NT2/D1 (cell line): ENCODE data around the gene DDO.

Experiments
- SUZ12 ChIP-seq: IDR thresholded peaks from 2 replicates; pipeline ENCODE4 v1.6.1; 2011; ENCODE audit not compliant: insufficient read length, insufficient read depth; ENCODE audit errors: extremely low read depth
- YY1 ChIP-seq: IDR thresholded peaks from 2 replicates; pipeline ENCODE4 v1.6.1; 2011; ENCODE audit not compliant: insufficient read length, insufficient read depth
- ZNF274 ChIP-seq: IDR thresholded peaks from 2 replicates; pipeline ENCODE4 v1.6.1; 2011; ENCODE audit warnings: mild to moderate bottlenecking, low read depth, low read length

- no peak for TF ChIP-seq YY1
- no peak for TF ChIP-seq ZNF274
- TF ChIP-seq SUZ12: no peak
Observed at GRCh38 chr6:110430741-110431140, 15.4 kb upstream of the DDO start.
